GM19043 (cell line): ENCODE measurements around the gene MAPK8.

ENCODE experiments used
- ATAC-seq: cut with Tn5 transposase; IDR thresholded peaks from one replicate; pipeline ENCODE4 v1.9.1; 2021; ENCODE audit warnings: low read depth; ENCODE audit not compliant: unreplicated experiment

The MAPK8 gene

GRCh38 chr10:48456808-48457761, 150.6 kb downstream of the MAPK8 start:
- no peak for ATAC-seq

- ATAC-seq = no peak
Measured at GRCh38 chr10:48457949-48458661, 151.6 kb downstream of the MAPK8 start.

DNA sequence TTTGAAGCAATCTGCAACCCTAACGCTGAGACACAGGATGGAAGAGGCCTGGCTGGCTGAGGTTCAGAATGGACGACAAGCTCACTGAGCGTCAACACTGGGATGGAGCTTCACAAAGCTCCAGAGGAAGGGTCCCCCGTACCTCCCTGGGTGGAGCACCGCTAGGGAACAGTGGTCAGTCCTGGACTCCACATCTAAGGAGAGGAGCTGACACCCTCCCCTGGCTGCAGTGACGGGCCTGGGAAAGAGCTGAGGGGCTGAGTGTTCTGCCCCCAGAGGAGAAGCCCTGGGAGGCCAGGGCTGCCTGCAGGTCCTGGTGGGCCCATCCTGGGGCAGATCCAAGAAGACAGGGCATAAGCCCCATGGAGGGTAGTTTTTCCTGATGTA, 152.2 kb downstream of the MAPK8 start:
- ATAC-seq = no peak

DNA sequence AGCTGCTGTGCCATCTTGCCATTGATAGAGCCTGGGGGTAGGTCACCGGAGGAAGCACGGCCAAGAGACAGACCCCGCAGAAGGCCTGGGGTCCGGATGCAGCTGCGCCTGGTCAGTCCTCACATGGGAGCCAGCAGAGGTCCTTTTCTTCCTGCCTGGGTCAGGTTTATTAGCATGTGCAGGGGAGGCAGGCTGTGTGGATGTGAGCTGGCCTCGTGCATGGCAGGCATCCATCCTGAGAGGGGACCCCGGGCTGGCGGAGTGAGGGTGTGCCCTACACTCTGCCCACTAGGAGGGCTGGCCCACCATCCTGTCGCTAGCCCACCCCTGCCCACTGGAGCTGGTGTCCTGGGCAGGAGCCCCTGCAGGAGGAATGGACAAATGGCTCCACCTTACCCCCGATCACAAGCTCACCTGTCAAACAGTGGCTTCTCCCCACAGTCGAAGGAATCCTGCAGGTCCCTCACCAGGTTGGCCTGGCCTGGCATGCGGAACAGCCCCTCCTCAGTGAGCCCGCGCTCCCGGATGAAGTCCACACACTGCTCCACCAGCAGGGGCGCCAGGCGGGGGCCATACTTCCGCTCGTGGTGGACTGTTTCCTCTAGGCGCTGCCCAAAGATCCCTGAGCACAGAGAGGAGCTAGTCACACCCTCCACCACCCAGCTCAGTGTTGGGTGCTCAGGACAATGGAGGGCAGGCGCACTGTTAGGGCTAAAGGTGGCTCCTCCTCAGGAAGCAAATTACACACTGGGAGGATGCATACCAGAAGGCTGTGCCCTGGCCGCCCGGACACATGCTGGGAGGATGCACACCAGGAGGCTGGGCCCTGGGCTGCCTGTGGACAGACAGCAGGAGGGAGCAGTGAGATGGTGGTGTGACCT, 153.0 kb downstream of the MAPK8 start:
- ATAC-seq = no peak

DNA sequence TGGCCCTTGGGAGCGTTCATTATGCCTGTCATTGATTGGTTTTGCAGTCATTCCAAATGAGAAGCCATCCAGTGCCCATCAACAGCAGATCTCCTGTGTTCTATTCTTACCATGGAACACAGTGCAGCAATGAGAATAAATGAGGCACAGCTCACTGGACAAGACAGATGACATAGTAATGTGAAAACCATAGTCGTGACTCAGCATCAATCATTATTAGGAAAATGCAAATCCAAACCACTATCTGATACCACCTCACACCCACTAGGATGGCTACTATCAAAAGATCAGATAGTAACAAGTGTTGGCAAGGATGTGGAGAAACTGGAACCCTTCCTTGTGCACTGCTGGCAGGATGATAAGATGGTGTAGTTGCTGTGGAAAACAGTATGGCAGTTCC, 153.7 kb downstream of the MAPK8 start:
- ATAC-seq = no peak

GRCh38 chr10:48461623-48462481, 155.4 kb downstream of the MAPK8 start:
- ATAC-seq = no peak

- no peak for ATAC-seq
Measured at GRCh38 chr10:48462482-48463020, 156.1 kb downstream of the MAPK8 start.

DNA sequence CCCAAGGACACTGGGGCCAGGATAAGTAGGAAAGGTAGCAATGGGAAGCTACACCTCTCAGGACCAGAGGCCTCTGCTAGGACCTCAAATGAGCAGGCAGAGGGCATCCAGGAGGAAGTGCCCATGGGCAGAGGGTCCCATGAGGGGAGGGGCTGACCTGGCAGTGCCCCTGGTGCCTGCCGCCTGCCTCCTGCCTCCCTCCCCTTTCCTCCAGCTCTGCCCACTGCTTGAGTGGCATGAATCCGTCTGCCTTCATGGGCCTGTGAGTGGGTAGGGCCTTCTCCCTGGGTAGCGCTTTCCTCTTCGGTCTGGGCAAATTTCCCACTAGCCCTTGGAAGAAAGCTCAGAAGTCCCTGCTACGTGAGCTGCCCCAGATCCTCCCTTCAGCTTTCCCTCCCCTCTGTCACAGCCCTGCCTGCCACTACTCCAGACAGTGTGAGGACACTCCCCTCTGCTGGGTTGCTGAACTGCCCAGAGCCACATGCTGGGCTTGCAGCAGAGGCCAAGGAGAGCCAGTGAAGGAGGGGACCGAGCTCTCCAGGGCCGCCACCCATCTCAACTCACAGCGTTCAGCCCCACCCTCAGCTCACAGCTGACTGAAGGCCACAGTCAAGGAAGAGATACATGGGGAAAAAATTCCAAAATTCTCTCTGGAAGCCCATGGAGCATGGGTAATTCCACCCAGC, 157.0 kb downstream of the MAPK8 start:
- ATAC-seq = no peak

GRCh38 chr10:48464121-48464870, 157.8 kb downstream of the MAPK8 start:
- no peak for ATAC-seq

- ATAC-seq = no peak
Measured at GRCh38 chr10:48464871-48465736, 158.6 kb downstream of the MAPK8 start.

DNA sequence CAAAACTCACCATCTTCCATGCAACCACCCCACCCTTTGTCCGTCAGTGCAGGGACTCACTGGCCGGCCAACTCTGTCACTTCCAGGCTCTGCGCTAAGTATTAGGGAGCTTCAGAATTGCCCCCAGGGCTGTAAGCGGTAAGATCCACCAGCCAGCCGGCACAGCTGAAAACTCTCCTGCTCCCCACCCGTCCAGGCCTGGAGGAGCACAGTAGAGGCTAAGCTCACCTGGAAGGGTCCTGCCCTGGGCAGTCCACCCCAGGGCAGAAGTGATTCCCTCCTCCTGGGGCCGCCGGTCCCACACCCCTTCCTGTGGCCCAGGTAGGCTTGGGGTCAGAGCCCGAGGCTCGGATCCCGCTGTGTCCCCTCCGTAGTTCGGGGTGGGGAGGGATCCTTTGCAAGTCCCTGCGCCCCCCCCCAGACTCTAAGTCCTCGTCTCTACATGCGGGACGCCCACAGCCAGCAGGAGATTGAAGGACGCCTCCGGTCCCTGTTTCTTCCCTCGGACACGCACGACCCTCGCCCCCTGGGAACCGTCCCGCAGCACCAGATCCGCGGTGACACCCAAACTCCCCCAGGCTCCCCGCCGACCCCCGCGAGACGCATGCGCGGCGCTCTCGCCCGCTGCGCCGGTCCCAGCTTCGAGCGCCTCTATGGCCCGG, 159.5 kb downstream of the MAPK8 start:
- ATAC-seq = no peak

DNA sequence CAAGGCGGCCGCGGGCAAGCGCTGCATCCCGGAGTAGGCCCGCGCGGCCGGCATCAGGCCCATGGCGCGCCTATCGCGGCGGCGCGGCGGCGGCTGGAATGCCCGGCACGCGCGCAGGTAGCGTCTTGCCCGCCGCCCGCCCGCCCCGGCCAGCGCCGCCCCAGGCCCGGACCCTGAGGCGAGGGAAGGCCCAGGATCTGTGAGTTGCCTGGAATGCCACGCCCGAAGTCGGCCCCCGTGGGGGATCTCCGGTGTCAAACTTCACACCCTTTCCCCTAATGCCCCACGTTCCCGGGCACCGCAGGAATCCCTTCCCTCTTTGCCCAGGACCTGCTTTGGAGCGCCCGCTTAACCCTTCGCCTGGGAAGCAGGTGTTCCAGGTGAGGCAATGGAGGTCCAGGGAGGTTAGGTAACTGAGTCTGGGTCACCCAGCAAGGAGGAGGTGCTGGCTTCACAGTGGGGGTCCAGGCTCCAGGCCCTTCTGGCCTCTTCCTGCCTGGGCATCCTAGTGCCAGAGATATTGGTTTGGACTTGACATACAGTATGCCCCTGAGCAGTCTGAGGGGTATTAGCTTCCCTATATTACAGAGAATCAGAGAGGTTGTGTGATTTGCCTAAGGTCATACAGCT, 160.2 kb downstream of the MAPK8 start:
- no peak for ATAC-seq

DNA sequence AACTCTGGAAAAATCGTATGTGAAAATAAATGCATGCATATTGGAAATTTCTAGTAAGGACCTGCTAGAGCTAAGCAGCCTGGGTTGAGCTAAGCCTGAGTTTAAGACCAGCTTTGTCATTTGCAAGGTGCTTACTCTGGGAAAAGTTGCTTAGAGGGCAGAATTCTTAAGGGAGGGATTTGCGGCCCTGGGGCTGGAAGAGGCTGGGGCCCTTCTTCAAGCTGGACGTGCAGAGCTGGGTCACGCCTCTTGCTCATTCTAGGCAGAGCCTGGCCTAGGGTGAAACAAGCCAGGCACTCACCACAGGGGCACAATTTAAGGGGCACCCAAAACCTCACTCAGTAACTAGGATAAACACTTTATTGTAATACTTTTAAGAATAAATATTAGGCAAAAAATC, 161.2 kb downstream of the MAPK8 start:
- ATAC-seq = no peak

DNA sequence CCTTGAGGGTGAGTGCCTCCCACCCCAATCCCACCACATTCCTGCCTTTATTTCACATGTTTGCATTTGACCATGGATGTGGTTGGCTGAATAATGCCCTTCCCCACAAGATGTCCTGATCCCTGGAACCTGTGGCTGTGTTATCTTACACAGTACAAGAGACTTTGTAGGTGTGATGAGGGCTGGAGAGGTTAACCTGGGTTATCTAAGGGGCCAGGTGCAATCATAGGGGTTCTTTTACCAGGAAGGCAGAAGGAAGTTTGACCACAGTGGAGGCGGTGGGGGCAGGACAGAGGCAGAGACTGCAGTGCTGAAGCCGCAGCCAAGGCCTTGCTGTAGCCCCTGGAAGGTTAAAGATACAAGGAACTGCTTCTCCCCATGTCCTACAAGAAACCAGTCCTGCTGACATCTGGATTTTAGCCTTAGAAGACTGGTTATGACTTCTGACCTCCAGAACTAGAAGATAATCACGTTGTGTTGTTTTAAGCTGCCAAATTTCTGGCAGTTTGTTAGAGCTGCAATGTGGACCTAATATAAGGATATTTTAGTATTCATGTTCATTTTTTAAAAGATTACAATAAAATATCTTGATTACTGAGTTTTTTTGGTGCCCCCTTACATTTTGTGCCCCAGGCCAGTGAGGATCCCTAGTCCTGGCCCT, 161.8 kb downstream of the MAPK8 start:
- no peak for ATAC-seq

- ATAC-seq = no peak
Measured at GRCh38 chr10:48468866-48469511, 162.5 kb downstream of the MAPK8 start.
